ENCODE measurements around the gene PLA2G2C. TPM values are rescaled to one million over a fixed set of nuclear protein-coding genes. Genes with fewer than 3 reads are reported as not detected.

The PLA2G2C gene
- total and polyA plus RNA-seq, 2 donors (not counting 1 experiment from before 2014, with no cell fraction given): 0.03 TPM; not detected in 1

DNA sequence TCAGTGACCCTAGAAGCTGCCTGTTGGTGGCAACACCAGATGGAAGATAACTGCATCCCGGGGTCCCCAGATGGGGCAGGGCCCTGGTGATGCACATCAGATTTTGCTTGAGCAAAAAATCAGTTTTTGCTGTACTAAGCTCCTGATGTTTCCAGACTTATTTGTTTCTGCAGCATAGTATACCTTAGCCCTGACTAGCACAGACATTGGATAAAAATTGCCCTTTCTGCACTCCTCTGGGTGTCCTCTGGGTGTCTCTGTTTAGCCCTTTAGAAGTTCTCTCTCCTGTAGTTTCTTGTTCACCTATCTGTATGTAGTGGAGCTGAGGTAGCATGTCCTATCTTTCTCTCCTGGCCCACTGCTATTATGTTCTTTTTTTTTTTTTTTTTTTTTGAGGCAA, 30.3 kb upstream of the PLA2G2C start:
- POLR2A ChIA-PET: interaction anchor here (0.6 kb wide), 1 partner anchor 282 kb away, joined by 3 read pairs; no protein-coding TSS in a partner anchor
- Mint-ChIP-seq H3K9me3 (ENCODE audit: insufficient read depth) (peaks cover 3% of the 10 kb centered on the region), H3K4me3 (no peak overlapping the region), H3K27me3 (peaks cover 4% of the 10 kb centered on the region), H3K27ac (no peak overlapping the region), H3K4me1 (peaks cover 13% of the 10 kb centered on the region)
- Histone ChIP-seq H3K9me3 (ENCODE audit: control extremely low read depth in 1 of 3, control insufficient read depth in 2 of 3, insufficient read depth in 1 of 3, low read length in 2 of 3) (peaks cover 0 to 8% (median 3%) of the 10 kb centered on the region in 3 donors), H4K20me1 (ENCODE audit: control insufficient read depth, insufficient read depth, low read length, poor library complexity, severe bottlenecking) (no peaks in the 10 kb centered on the region), H3K4me2 (replicated peaks; ENCODE audit: low read depth, low read length, poor library complexity, severe bottlenecking) (no peak overlapping the region), H3K9ac (ENCODE audit: low read length) (no peak overlapping the region), H3K27ac (ENCODE audit: low read length in 2 of 2) (no peak overlapping the region), H3K4me3 (ENCODE audit: control extremely low read depth in 1 of 5, extremely low read depth in 1 of 5, insufficient read depth in 1 of 5, low read depth in 2 of 5, low read length in 4 of 5) (no peak overlapping the region), H3K36me3 (replicated peaks in 1 of 2; ENCODE audit: control extremely low read depth in 1 of 2, control insufficient read depth in 1 of 2, extremely low read depth in 1 of 2, insufficient read depth in 2 of 2, low read length in 1 of 2) (no peaks in the 10 kb centered on the region), H3K27me3 (replicated peaks in 1 of 4; ENCODE audit: control extremely low read depth in 1 of 4, control insufficient read depth in 3 of 4, insufficient read depth in 4 of 4, low read length in 3 of 4) (peaks cover 0 to 16% (median 0%) of the 10 kb centered on the region in 4 experiments), H2AFZ (ENCODE audit: insufficient read depth, low read depth, low read length, poor library complexity, severe bottlenecking) (no peak overlapping the region), H3K79me2 (ENCODE audit: control insufficient read depth, insufficient read depth, low read length) (no peaks in the 10 kb centered on the region), H3K4me1 (ENCODE audit: control insufficient read depth in 2 of 2, insufficient read depth in 2 of 2, low read length in 2 of 2) (peaks cover 10 to 16% of the 10 kb centered on the region in 2 donors)
- TF ChIP-seq EZH2 (IDR thresholded peaks at IDR 0.05; ENCODE audit: borderline replicate concordance, insufficient read depth, low read depth, low read length, poor library complexity, severe bottlenecking): no peak
- TF ChIP-seq, protein P1, sequence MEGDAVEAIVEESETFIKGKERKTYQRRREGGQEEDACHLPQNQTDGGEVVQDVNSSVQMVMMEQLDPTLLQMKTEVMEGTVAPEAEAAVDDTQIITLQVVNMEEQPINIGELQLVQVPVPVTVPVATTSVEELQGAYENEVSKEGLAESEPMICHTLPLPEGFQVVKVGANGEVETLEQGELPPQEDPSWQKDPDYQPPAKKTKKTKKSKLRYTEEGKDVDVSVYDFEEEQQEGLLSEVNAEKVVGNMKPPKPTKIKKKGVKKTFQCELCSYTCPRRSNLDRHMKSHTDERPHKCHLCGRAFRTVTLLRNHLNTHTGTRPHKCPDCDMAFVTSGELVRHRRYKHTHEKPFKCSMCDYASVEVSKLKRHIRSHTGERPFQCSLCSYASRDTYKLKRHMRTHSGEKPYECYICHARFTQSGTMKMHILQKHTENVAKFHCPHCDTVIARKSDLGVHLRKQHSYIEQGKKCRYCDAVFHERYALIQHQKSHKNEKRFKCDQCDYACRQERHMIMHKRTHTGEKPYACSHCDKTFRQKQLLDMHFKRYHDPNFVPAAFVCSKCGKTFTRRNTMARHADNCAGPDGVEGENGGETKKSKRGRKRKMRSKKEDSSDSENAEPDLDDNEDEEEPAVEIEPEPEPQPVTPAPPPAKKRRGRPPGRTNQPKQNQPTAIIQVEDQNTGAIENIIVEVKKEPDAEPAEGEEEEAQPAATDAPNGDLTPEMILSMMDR (IDR thresholded peaks at IDR 0.05): no peak
- WGBS (ENCODE audit: insufficient coverage): 67% methylated on average over 1 of the region's 1 CpG
- no peak for ATAC-seq (ENCODE audit: low read depth)
- intact Hi-C loops (cut with micrococcal nuclease): no loop called here
- no peak for DNase-seq
- CTCF ChIA-PET: interaction anchor here (0.7 to 9.7 kb wide), 4 partner anchors 27 to 277 kb away, joined by 3 to 111 read pairs (median 4); no protein-coding TSS in a partner anchor

DNA sequence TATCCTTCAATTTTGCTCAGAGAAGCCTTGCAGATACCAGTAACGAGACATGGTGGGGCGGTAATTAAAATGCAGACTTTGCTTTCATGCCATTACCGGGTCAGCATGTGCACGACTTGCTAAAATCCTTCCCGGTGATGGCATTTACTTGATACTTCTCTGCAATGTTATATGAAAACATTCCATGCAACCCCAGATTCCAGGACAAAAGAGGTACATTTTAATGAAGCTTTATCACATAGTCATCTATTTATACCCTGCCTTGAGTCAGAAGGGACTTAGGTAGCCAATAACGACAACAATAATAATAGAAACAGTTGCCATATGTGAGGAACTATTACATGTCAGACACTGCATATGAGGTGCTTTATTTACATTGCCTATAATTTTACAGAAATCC, 29.4 kb upstream of the PLA2G2C start:
- TF ChIP-seq, protein P1 (IDR thresholded peaks at IDR 0.05): no peak
- no peak for TF ChIP-seq EZH2 (IDR thresholded peaks at IDR 0.05; ENCODE audit: borderline replicate concordance, insufficient read depth, low read depth, low read length, poor library complexity, severe bottlenecking)
- ChIA-PET CTCF (interaction anchor here (1.0 to 9.7 kb wide), 3 partner anchors 20 to 278 kb away, joined by 3 to 111 read pairs (median 4); no protein-coding TSS in a partner anchor), POLR2A (no interaction called here)
- no peak for DNase-seq
- Histone ChIP-seq H3K36me3 (replicated peaks in 1 of 2; ENCODE audit: control extremely low read depth in 1 of 2, control insufficient read depth in 1 of 2, extremely low read depth in 1 of 2, insufficient read depth in 2 of 2, low read length in 1 of 2) (no peaks in the 10 kb centered on the region), H4K20me1 (ENCODE audit: control insufficient read depth, insufficient read depth, low read length, poor library complexity, severe bottlenecking) (no peaks in the 10 kb centered on the region), H2AFZ (ENCODE audit: insufficient read depth, low read depth, low read length, poor library complexity, severe bottlenecking) (no peak overlapping the region), H3K9ac (ENCODE audit: low read length) (no peak overlapping the region), H3K27me3 (replicated peaks in 1 of 4; ENCODE audit: control extremely low read depth in 1 of 4, control insufficient read depth in 3 of 4, insufficient read depth in 4 of 4, low read length in 3 of 4) (peaks cover 0 to 21% (median 0%) of the 10 kb centered on the region in 4 experiments), H3K4me2 (replicated peaks; ENCODE audit: low read depth, low read length, poor library complexity, severe bottlenecking) (no peak overlapping the region), H3K27ac (ENCODE audit: low read length in 2 of 2) (no peak overlapping the region), H3K4me3 (ENCODE audit: control extremely low read depth in 1 of 5, extremely low read depth in 1 of 5, insufficient read depth in 1 of 5, low read depth in 2 of 5, low read length in 4 of 5) (no peak overlapping the region), H3K9me3 (ENCODE audit: control extremely low read depth in 1 of 3, control insufficient read depth in 2 of 3, insufficient read depth in 1 of 3, low read length in 2 of 3) (peaks cover 0 to 8% (median 3%) of the 10 kb centered on the region in 3 donors), H3K79me2 (ENCODE audit: control insufficient read depth, insufficient read depth, low read length) (no peaks in the 10 kb centered on the region), H3K4me1 (ENCODE audit: control insufficient read depth in 2 of 2, insufficient read depth in 2 of 2, low read length in 2 of 2) (peaks cover 10 to 16% of the 10 kb centered on the region in 2 donors)
- no peak overlapping the region for H3K27ac Mint-ChIP-seq
- WGBS (ENCODE audit: insufficient coverage): 86% methylated on average over 5 of the region's 6 CpGs
- H3K4me1 Mint-ChIP-seq: peaks cover 14% of the 10 kb centered on the region
- H3K4me3 Mint-ChIP-seq: no peak overlapping the region
- peaks cover 3% of the 10 kb centered on the region for H3K9me3 Mint-ChIP-seq (ENCODE audit: insufficient read depth)
- no peak for ATAC-seq (ENCODE audit: low read depth)
- H3K27me3 Mint-ChIP-seq: peaks cover 9% of the 10 kb centered on the region
- intact Hi-C loops (cut with micrococcal nuclease): no loop called here

All from B cell (primary cell).